HG03103 (cell line): ENCODE data around the gene MYO5A.

ENCODE experiments used
- ATAC-seq: cut with Tn5 transposase; IDR thresholded peaks from one replicate; pipeline ENCODE4 v1.9.1; 2021; ENCODE audit warnings: low read depth; ENCODE audit not compliant: unreplicated experiment

MYO5A gene

GRCh38 chr15:52338058-52338457 lies 190.6 kb downstream of the MYO5A start:
- ATAC-seq = no peak

DNA sequence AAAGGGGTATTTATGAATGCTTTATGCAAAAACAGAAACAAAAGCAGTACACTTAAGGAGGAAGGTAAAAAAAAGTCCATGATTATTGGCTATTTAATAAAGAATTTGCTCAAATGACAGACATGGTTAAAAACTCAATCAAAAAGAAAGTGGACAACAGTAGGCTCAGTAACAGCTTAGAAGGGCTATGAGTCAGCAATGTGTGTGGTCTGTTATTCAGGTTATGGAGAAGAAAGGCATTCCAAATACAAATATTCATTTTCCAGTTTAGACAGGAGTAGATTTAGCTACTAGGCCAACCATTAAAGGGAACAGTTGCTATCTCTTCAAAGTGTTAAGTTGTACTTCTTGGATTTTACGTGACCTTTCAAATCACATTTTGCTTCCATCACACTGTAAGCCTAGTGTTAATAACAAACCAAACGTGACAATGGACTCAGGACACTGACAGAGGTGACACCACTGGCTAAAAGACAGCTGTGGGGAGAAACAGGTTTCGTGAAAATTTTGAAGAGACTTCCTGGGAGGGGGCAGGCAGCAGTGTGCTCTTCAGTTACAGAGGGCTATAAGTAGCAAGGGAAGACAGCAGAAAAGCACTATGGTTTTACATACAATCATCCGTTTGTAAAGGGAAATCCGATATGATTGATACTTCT lies 191.4 kb downstream of the MYO5A start:
- no peak for ATAC-seq

- no peak for ATAC-seq
These were observed 192.2 kb downstream of the MYO5A start for GRCh38 chr15:52336529-52336928.

GRCh38 chr15:52334491-52335160 lies 194.1 kb downstream of the MYO5A start:
- ATAC-seq = no peak

- ATAC-seq = peak; percentile 73
These were observed 197.0 kb downstream of the MYO5A start for GRCh38 chr15:52331490-52332240.

DNA sequence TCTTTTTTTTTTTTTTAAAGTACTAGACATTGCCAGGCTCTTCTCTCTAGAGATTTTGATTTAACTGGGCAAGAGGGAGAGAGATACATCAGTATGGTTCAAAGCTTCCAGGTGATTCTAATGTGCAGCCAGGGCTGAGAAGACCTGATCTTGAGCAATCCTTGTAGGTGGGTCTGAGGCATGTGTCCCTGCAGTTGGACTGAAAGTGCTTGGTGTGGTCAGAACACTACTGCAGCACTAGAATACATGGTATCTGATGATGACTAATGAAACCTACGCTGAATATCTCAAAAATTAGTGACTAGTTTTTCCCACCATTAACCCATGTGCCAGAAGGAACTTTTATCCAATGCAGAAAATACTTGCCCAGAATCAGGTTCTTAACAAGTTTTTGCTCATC lies 198.7 kb downstream of the MYO5A start:
- no peak for ATAC-seq

DNA sequence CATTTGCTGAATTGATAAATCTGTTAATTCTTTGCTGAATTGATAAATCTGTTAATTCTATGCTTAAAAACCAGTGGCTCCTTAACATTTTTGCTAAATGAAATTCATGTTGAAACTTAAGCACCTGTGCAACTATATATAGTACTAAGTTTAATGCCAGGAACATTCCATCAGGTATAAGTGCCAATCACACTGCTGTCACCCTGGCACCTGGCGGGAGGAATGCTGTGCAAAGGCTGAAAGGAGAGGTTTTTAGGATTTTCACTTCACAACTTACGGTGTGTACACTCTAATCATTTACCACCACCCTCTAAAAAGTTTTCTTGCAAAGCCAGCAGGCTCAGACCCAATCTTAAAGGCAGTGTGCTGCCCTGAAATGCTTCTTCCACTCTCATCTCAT lies 199.5 kb downstream of the MYO5A start:
- ATAC-seq = no peak

- no peak for ATAC-seq
These were observed 200.0 kb downstream of the MYO5A start for GRCh38 chr15:52328680-52329079.

- no peak for ATAC-seq
These were observed 201.9 kb downstream of the MYO5A start for GRCh38 chr15:52326756-52327155.

GRCh38 chr15:52324109-52324508 lies 204.6 kb downstream of the MYO5A start:
- no peak for ATAC-seq

DNA sequence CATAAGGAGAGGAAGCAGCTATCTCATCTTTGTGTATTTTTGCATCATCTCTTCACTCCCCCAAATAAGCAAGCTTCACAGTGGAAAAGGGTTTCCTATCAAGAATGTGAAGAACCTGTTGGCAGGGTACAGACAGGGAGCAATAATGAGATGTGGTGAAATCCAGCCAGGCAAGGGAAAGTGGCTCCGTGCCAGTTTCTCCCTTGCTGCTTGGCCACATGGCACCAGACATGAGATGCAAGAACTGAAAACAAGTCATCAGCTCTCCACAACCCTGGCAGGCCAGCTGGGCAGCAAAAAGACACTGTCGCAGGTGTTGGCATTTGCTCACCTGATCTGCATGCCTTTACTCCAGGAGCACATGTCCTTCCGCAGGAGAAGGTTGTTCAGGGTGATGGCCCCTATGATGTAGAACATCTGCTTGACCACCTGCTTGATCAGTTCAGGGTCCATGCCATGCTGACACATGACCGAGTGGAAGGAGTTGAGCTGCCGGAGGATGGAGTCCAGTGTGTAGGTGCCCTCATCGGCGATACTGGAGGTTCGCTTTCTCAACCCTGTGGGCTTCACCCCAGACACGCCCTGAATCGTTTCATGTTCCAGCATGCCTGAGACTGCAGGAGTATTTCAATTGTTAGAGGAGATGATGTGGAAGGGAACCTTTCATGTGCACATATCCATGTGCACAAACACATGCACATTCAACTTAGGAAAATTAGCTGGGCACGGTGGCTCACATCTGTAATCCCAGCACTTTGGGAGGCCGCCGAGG lies 209.8 kb downstream of the MYO5A start:
- ATAC-seq = no peak

DNA sequence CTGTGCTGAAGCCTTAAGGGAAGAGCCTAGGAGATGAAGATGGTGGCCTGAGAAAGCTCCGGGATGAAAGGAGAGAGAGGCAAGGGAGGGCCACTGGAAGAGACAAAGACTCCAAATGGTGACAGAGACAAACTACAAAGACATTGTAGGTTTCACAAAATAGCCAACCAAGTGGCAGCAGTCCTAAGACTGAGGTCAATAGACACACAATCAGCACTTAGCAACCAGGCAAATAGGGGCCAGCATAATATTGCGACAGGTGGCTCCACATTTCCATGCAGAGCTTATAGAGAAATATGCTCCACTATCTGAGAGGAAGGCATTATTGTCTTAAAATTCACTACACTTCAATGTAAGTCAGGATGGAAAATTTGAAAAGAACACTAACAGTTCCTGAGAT lies 211.0 kb downstream of the MYO5A start:
- no peak for ATAC-seq

- no peak for ATAC-seq
These were observed 211.7 kb downstream of the MYO5A start for GRCh38 chr15:52317022-52317421.

GRCh38 chr15:52309154-52309548 lies 219.5 kb downstream of the MYO5A start:
- peak; percentile 55 for ATAC-seq

DNA sequence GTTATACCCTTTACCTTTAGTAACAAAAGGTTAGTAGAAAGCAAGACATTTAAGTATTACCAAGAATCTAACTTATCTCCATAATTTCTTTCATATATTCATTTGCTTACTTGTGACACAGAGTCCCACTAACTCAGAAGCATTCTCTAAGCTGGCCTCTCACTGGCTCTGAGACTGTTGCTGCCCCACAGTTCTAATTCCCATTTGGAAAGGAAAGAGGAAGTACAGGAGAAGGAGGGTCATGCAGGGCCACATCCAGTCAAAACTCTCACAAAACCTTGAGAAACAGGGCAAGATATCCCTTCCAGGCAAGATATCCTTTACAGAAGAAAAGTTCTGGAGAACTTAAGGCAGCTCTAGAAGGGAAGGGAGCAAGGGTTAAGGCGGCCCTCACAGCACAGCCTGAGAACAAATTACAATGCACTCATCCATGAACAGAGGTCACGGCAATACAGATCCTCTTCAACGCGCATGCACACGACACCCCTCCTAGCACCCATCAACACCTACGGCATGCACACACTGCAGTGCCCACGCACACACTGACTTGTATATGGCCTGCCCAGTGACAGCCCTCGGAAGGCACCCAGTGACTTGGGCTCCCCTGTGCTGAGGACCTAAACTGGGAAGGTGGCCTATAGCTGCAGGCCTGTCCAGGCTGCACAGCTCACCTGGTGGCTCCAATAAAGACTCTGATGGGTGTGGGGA lies 220.1 kb downstream of the MYO5A start:
- ATAC-seq = peak; percentile 67

DNA sequence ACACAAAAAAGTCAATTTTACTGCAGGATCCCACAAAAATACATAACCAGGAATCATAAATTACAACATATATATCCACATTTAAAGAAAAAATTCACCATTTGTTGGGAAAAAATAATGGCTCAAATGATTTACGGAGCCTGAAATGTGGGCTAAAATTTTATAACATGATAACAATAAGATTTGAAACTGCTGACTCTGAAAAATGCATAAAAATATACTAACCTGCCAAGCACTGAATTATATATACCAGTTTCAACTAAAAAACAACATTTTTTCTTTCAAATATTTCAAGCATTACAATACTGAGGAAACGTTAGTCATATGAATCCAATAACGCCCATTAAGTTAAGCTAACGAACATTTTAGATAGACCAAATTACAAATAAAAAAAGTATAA lies 220.8 kb downstream of the MYO5A start:
- no peak for ATAC-seq

GRCh38 chr15:52306270-52306669 lies 222.4 kb downstream of the MYO5A start:
- ATAC-seq = no peak

- no peak for ATAC-seq
These were observed 225.4 kb downstream of the MYO5A start for GRCh38 chr15:52303093-52303772.

DNA sequence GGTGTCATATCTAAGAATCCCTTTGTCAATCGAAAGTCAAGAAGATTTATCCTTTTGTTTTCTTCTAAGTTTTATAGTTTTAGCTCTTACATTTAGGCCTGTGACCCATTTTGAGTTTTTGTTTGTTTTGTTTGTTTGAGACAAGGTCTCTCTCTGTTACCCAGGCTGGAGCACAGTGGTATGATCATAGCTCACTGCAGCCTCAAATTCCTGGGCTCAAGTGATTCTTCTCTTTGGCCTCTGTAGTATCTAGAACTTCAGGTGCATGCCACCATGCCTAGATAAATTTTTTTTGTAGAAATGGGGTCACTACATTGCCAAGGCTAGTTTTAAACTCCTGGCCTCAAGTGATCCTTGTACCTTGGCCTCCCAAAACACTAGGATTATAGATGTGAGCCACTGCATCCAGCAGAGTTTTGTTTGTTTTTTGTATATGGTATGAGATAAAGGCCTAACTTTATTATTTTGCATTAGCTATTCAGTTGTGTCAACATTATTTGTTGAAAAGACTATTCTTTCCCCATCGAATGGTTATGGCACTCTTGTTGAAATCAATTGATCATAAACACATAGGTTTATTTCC lies 227.3 kb downstream of the MYO5A start:
- no peak for ATAC-seq
